H1 (cell line): ENCODE measurements around the gene C12orf76. TPM values are rescaled to one million over a fixed set of nuclear protein-coding genes. Genes with fewer than 3 reads are reported as not detected.
"Not testable (repeated sequence)": the region's sequence is repeated elsewhere in the genome, so short reads cannot be mapped to it uniquely, and the experiment has no call there.

Source experiments
- CTCF ChIA-PET: fragments of 300-600 bp; sonication (Branson Sonifier 250); formaldehyde crosslinking; loops from one replicate; lab custom pipeline; 2021; ENCODE audit not compliant: partially characterized antibody; lab: Charles Lee
- POLR2A ChIA-PET: fragments of 300-600 bp; sonication (Branson Sonifier 250); formaldehyde crosslinking; loops from one replicate; lab custom pipeline; 2021; ENCODE audit warnings: inconsistent platforms; ENCODE audit not compliant: partially characterized antibody; lab: Charles Lee
- DNase-seq, 2 experiments: peaks; one replicate each; pipeline versions ENCODE4 v3.0.0 to v3.0.0-alpha.2; 2010 to 2022; ENCODE audit warnings: low spot score in 2 of 2, low read depth in 1 of 2, mixed read lengths in 1 of 2
- FAIRE-seq: peaks from 2 replicates; lab custom pipeline; 2011; peaks lifted over from hg19 to GRCh38; lab: Jason Lieb, UNC
- H2AFZ ChIP-seq: 2 replicates; pipeline ENCODE4 v1.8.1; 2012; ENCODE audit warnings: low read length, inconsistent platforms
- H2AK5ac ChIP-seq: 2 replicates; pipeline ENCODE4 v1.6.1; 2013; ENCODE audit warnings: low read depth, low read length
- H2BK120ac ChIP-seq: replicated peaks from 2 replicates; pipeline ENCODE3; 2013; ENCODE audit warnings: low read depth, low read length, inconsistent platforms
- H2BK12ac ChIP-seq: 2 replicates; pipeline ENCODE4 v1.6.1; 2013; ENCODE audit warnings: low read depth, low read length
- H2BK15ac ChIP-seq: 2 replicates; pipeline ENCODE4 v1.6.1; 2013; ENCODE audit warnings: low read length
- H2BK20ac ChIP-seq: 2 replicates; pipeline ENCODE4 v1.6.1; 2013; ENCODE audit warnings: low read length
- H2BK5ac ChIP-seq: 2 replicates; pipeline ENCODE4 v1.6.1; 2013; ENCODE audit warnings: low read depth, low read length
- H3K14ac ChIP-seq: 2 replicates; pipeline ENCODE4 v1.6.1; 2013; ENCODE audit warnings: inconsistent platforms; ENCODE audit not compliant: insufficient read length
- H3K18ac ChIP-seq: 2 replicates; pipeline ENCODE4 v1.6.1; 2013; ENCODE audit warnings: low read length; ENCODE audit errors: extremely low read depth
- H3K23ac ChIP-seq: 2 replicates; pipeline ENCODE4 v1.6.1; 2013; ENCODE audit warnings: inconsistent platforms; ENCODE audit not compliant: insufficient read length
- H3K23me2 ChIP-seq: 2 replicates; pipeline ENCODE4 v1.6.1; 2013; ENCODE audit warnings: low read depth, low read length
- H3K27ac ChIP-seq: 2 replicates; pipeline ENCODE4 v1.6.1; 2011; ENCODE audit warnings: low read depth, low read length, inconsistent platforms
- H3K27me3 ChIP-seq, 4 experiments: replicated peaks in 1 of 4; 1 replicate in 1 of 4; 2 replicates in 3 of 4; pipeline versions ENCODE4 v1.6.1 to v1.8.1; 2011 to 2013; ENCODE audit warnings: low read length in 3 of 4, mild to moderate bottlenecking in 3 of 4, inconsistent platforms in 2 of 4, mixed read lengths in 2 of 4, moderate library complexity in 1 of 4; ENCODE audit not compliant: control insufficient read depth in 3 of 4, insufficient read depth in 3 of 4; ENCODE audit errors: extremely low read depth in 1 of 4
- H3K36me3 ChIP-seq, 4 experiments: 2 replicates each; pipeline versions ENCODE4 v1.6.1 to v1.8.1; 2011 to 2013; ENCODE audit warnings: mild to moderate bottlenecking in 4 of 4, low read length in 3 of 4, moderate library complexity in 2 of 4, control low read depth in 1 of 4, inconsistent platforms in 1 of 4; ENCODE audit not compliant: insufficient read depth in 4 of 4, control insufficient read depth in 2 of 4
- H3K4ac ChIP-seq: replicated peaks from 2 replicates; pipeline ENCODE3; 2013; ENCODE audit warnings: low read length, low read depth, mixed read lengths, inconsistent platforms; ENCODE audit not compliant: insufficient read length
- H3K4me1 ChIP-seq, 4 experiments: replicated peaks in 1 of 4; 1 replicate in 1 of 4; 2 replicates in 3 of 4; pipeline versions ENCODE4 v1.6.1 to v1.8.1; 2011 to 2013; ENCODE audit warnings: low read length in 3 of 4, inconsistent platforms in 2 of 4, mixed read lengths in 1 of 4; ENCODE audit not compliant: insufficient read depth in 4 of 4, control insufficient read depth in 3 of 4
- H3K4me2 ChIP-seq, 2 experiments: 2 replicates each; pipeline versions ENCODE4 v1.6.1 to v1.8.1; 2011 to 2013; ENCODE audit warnings: low read depth in 2 of 2, low read length in 2 of 2, control low read depth in 1 of 2, inconsistent platforms in 1 of 2, mild to moderate bottlenecking in 1 of 2; ENCODE audit not compliant: insufficient read depth in 1 of 2
- H3K4me3 ChIP-seq, 4 experiments: fragments of 200-600, 300-600 bp in 1 of 4; sonication (generic), shearing (Covaris generic), sonication (Bioruptor Twin) in 1 of 4; 2 replicates each; pipeline versions ENCODE4 v1.5.1 to v1.8.1; 2011 to 2016; ENCODE audit warnings: low read length in 4 of 4, low read depth in 3 of 4, control low read depth in 2 of 4, inconsistent platforms in 2 of 4, mild to moderate bottlenecking in 2 of 4, mixed read lengths in 1 of 4, moderate library complexity in 1 of 4; ENCODE audit not compliant: insufficient read depth in 2 of 4; ENCODE audit errors: extremely low read depth in 1 of 4
- H3K56ac ChIP-seq: replicated peaks from 2 replicates; pipeline ENCODE3; 2013; ENCODE audit warnings: low read depth, mild to moderate bottlenecking, mixed read lengths, low read length, inconsistent platforms; ENCODE audit not compliant: insufficient read length
- H3K79me1 ChIP-seq: 2 replicates; pipeline ENCODE4 v1.6.1; 2013; ENCODE audit warnings: low read depth, low read length, control low read depth
- H3K79me2 ChIP-seq, 2 experiments: 2 replicates each; pipeline versions ENCODE4 v1.6.1 to v1.8.1; 2012 to 2013; ENCODE audit warnings: low read length in 2 of 2, mild to moderate bottlenecking in 2 of 2, inconsistent platforms in 1 of 2; ENCODE audit not compliant: insufficient read depth in 2 of 2, control insufficient read depth in 1 of 2
- H3K9ac ChIP-seq, 4 experiments: replicated peaks in 1 of 4; 1 replicate in 1 of 4; 2 replicates in 3 of 4; pipeline versions ENCODE4 v1.6.1 to v1.8.1; 2011 to 2013; ENCODE audit warnings: low read depth in 3 of 4, low read length in 3 of 4, control low read depth in 2 of 4, mild to moderate bottlenecking in 2 of 4, moderate library complexity in 2 of 4, inconsistent platforms in 1 of 4; ENCODE audit errors: extremely low read depth in 1 of 4
- H3K9me3 ChIP-seq, 2 experiments: 2 replicates each; pipeline versions ENCODE4 v1.6.1 to v1.8.1; 2012 to 2013; ENCODE audit warnings: mild to moderate bottlenecking in 2 of 2, moderate library complexity in 2 of 2, control low read depth in 1 of 2, inconsistent platforms in 1 of 2, low read depth in 1 of 2, low read length in 1 of 2, mixed read lengths in 1 of 2; ENCODE audit not compliant: insufficient read depth in 2 of 2
- H4K20me1 ChIP-seq, 2 experiments: replicated peaks in 1 of 2; 2 replicates each; pipeline versions ENCODE3 to v1.8.1; 2011 to 2013; ENCODE audit warnings: inconsistent platforms in 2 of 2, low read length in 2 of 2, mild to moderate bottlenecking in 1 of 2; ENCODE audit not compliant: insufficient read depth in 2 of 2, control insufficient read depth in 1 of 2
- H4K5ac ChIP-seq: 2 replicates; pipeline ENCODE4 v1.6.1; 2013; ENCODE audit warnings: low read length, low read depth, mixed read lengths, inconsistent platforms; ENCODE audit not compliant: insufficient read length
- H4K8ac ChIP-seq: 2 replicates; pipeline ENCODE4 v1.8.0; 2013; ENCODE audit warnings: mild to moderate bottlenecking, moderate library complexity, low read length, inconsistent platforms; ENCODE audit not compliant: insufficient read depth; ENCODE audit errors: extremely low read depth
- H4K91ac ChIP-seq: replicated peaks from 2 replicates; pipeline ENCODE3; 2013; ENCODE audit warnings: low read length, mixed read lengths, inconsistent platforms; ENCODE audit not compliant: insufficient read length
- BRCA1 ChIP-seq: IDR thresholded peaks from 2 replicates; pipeline ENCODE4 v1.6.1; 2012; ENCODE audit warnings: low read depth, low read length, improper control_type of control experiment
- CREB1 ChIP-seq: IDR thresholded peaks from 2 replicates; pipeline ENCODE4 v1.6.1; 2012; ENCODE audit warnings: inconsistent platforms
- EGR1 ChIP-seq: IDR thresholded peaks from 2 replicates; pipeline ENCODE4 v1.6.1; 2011; ENCODE audit warnings: low read depth, low read length, borderline replicate concordance
- EP300 ChIP-seq, 2 experiments: IDR thresholded peaks; 1 replicate in 1 of 2; 2 replicates in 1 of 2; pipeline ENCODE4 v1.6.1; 2011 to 2012; ENCODE audit warnings: low read depth in 2 of 2, low read length in 2 of 2, mild to moderate bottlenecking in 2 of 2, borderline replicate concordance in 1 of 2, inconsistent platforms in 1 of 2, moderate library complexity in 1 of 2
- SIRT6 ChIP-seq: IDR thresholded peaks from one replicate; pipeline ENCODE4 v1.7.1; 2012; ENCODE audit warnings: low read length, inconsistent platforms
- WGBS, 2 experiments: shearing (Covaris generic) in 1 of 2; methylation state at CpG; one replicate each; pipeline versions ENCODE4 v1.1.6 to v1.1.7; 2013 to 2015; ENCODE audit warnings: low lambda C conversion rate in 2 of 2, mixed read lengths in 2 of 2, inconsistent platforms in 1 of 2, low coverage in 1 of 2, missing lambda C conversion rate in 1 of 2; ENCODE audit not compliant: insufficient replicate concordance in 2 of 2, insufficient coverage in 1 of 2, insufficient read length in 1 of 2; ENCODE audit errors: extremely low coverage in 1 of 2, missing lambda C conversion rate in 1 of 2; 5-methylcytosine and 5-hydroxymethylcytosine counted together
- polyA plus RNA-seq, 7 experiments: library from polyadenylated mRNA; depleted of rRNA in 3 of 7; stranded (reverse) in 5 of 7; unstranded in 2 of 7; fragments of >200 nt in 5 of 7; fragments of 200-250 nt in 2 of 7; gene quantifications; 1 replicate in 5 of 7; 2 replicates in 1 of 7; 4 replicates in 1 of 7; pipeline versions ENCODE4 v1.2.1 to v1.2.3, GENCODE V29; 2011 to 2013; ENCODE audit warnings: missing spikeins in 2 of 7, mixed read lengths in 2 of 7
- total RNA-seq: library from RNA; stranded (reverse); fragmentation: NEBNext Ultra II Directional; extraction: Animal tissue kit (Norgen Biotek cat#: 25700); gene quantifications from 2 replicates; pipeline ENCODE4 v1.2.1, GENCODE V29; 2021

C12orf76 gene
- total and polyA plus RNA-seq, 2 of the 8 experiments (the other 6 are each of a cell fraction or from before 2014, with no cell fraction given), result 14.4 to 18.6 TPM

GRCh38 chr12:110010853-110011723, 37.2 kb downstream of the C12orf76 start (continued):
- TF ChIP-seq EP300 (IDR thresholded peaks at IDR 0.05; ENCODE audit: borderline replicate concordance in 1 of 2, low read depth in 2 of 2, low read length in 2 of 2) (no peak), CREB1 (no peak), BRCA1 (no peak), SIRT6 (no peak), EGR1 (no peak)
- TF ChIP-seq, all 59 proteins: peak for 0

- POLR2A ChIA-PET, H3K79me2 ChIP-seq, FAIRE-seq, H2BK5ac ChIP-seq, H2BK12ac ChIP-seq, H3K4me3 ChIP-seq, H3K4ac ChIP-seq, H3K4me1 ChIP-seq, H2BK15ac ChIP-seq, H3K23ac ChIP-seq, DNase-seq, H3K27ac ChIP-seq, H3K56ac ChIP-seq, H3K36me3 ChIP-seq, H3K79me1 ChIP-seq, H2BK20ac ChIP-seq, CTCF ChIA-PET, H4K5ac ChIP-seq, H2BK120ac ChIP-seq, H3K27me3 ChIP-seq, H3K14ac ChIP-seq, H3K9me3 ChIP-seq, H3K9ac ChIP-seq, H3K18ac ChIP-seq, H2AFZ ChIP-seq, H4K91ac ChIP-seq, H3K4me2 ChIP-seq, H2AK5ac ChIP-seq, H4K20me1 ChIP-seq, H3K23me2 ChIP-seq, H4K8ac ChIP-seq: not testable (repeated sequence)
- WGBS, 2 experiments, result 93% methylated on average over 15 of the region's 15 CpGs; no CpG with 5 or more reads in 1 of the 2 experiments
Observed at GRCh38 chr12:110008681-110009398, 39.5 kb downstream of the C12orf76 start.
